ENCODE results near the gene ARHGAP19.

DNA sequence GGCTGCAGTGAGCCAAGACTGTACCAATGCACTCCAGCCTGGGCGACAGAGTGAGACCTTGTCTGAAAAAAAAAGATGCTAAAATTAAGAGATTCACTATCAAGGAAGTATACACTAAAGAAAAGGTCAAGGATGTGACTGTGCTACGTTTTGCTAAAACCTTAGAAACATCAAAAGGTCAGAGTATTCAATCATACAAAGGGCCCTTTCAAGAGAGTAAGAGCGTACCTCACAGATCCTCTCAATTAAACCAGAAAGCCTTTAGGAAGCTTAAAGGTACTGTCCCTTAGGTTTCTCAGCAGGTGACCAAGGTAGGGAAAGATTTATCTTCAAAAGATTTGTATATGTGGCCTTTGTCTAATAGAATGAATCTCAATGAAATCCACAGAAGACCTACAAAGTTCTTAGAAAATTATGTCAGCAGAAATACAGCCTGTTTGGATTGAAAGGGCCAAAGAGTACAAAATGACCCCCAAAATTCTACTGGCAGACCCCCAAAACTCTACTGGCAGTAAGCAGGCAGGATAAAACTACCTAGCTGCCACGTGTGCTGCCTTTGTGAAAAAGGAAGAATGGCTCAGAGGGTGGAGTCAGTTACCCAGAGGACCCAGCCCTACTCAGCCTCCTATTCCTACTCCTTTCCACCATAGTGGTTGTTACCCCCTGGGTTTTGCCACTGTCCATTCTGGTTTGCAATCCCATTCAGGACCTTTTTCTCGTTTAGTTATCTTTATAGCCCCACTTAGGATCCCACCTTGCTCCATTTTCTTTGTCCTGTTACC, 36.7 kb downstream of the ARHGAP19 start:
- TF ChIP-seq, protein P1, sequence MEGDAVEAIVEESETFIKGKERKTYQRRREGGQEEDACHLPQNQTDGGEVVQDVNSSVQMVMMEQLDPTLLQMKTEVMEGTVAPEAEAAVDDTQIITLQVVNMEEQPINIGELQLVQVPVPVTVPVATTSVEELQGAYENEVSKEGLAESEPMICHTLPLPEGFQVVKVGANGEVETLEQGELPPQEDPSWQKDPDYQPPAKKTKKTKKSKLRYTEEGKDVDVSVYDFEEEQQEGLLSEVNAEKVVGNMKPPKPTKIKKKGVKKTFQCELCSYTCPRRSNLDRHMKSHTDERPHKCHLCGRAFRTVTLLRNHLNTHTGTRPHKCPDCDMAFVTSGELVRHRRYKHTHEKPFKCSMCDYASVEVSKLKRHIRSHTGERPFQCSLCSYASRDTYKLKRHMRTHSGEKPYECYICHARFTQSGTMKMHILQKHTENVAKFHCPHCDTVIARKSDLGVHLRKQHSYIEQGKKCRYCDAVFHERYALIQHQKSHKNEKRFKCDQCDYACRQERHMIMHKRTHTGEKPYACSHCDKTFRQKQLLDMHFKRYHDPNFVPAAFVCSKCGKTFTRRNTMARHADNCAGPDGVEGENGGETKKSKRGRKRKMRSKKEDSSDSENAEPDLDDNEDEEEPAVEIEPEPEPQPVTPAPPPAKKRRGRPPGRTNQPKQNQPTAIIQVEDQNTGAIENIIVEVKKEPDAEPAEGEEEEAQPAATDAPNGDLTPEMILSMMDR (IDR thresholded peaks at IDR 0.05) = no peak
- TF ChIP-seq POLR2A (IDR thresholded peaks at IDR 0.05) = no peak
